GM06990 (cell line): ENCODE results near the gene PLA2G4A.

Experiments
- DNase-seq: peaks from one replicate; pipeline ENCODE4 v3.0.0-alpha.2; 2011; ENCODE audit not compliant: insufficient read length; ENCODE audit errors: extremely low read depth
- H3K27me3 ChIP-seq: replicated peaks from 2 replicates; pipeline ENCODE4 v1.6.0; 2011; ENCODE audit warnings: low read length; ENCODE audit not compliant: control insufficient read depth, insufficient read depth
- H3K36me3 ChIP-seq: 2 replicates; pipeline ENCODE4 v1.5.1; 2011; ENCODE audit warnings: low read length; ENCODE audit not compliant: control insufficient read depth, insufficient read depth
- H3K4me3 ChIP-seq: replicated peaks from 2 replicates; pipeline ENCODE4 v1.5.1; 2011; ENCODE audit warnings: low read depth, mild to moderate bottlenecking, control low read depth, low read length
- CTCF ChIP-seq: IDR thresholded peaks from 2 replicates; pipeline ENCODE4 v1.5.1; 2011; ENCODE audit warnings: low read length, control low read depth, mild to moderate bottlenecking, inconsistent platforms; ENCODE audit not compliant: insufficient read depth, poor library complexity, severe bottlenecking

The PLA2G4A gene

GRCh38 chr1:186945146-186945545 lies 116.4 kb downstream of the PLA2G4A start:
- Histone ChIP-seq H3K27me3 (no peaks in the 10 kb centered on the region), H3K4me3 (no peak overlapping the region)

GRCh38 chr1:186948535-186948934 lies 119.8 kb downstream of the PLA2G4A start:
- Histone ChIP-seq H3K36me3 (no peaks in the 10 kb centered on the region), H3K4me3 (no peak overlapping the region), H3K27me3 (no peaks in the 10 kb centered on the region)
- DNase-seq, result no peak
- TF ChIP-seq CTCF, result no peak

More at GRCh38 chr1:186945146-186945545, 116.4 kb downstream of the PLA2G4A start:
- TF ChIP-seq CTCF, result no peak
- H3K36me3 ChIP-seq, result no peaks in the 10 kb centered on the region; the same call in 1 of the 2 replicates
- DNase-seq, result no peak

- Histone ChIP-seq H3K27me3 (no peaks in the 10 kb centered on the region), H3K4me3 (no peak overlapping the region), H3K36me3 (no peaks in the 10 kb centered on the region)
- TF ChIP-seq CTCF, result no peak
- DNase-seq, result no peak
Measured at GRCh38 chr1:186949173-186949572, 120.4 kb downstream of the PLA2G4A start.

- TF ChIP-seq CTCF, result no peak
- H3K4me3 ChIP-seq, result no peak overlapping the region
Measured at GRCh38 chr1:186950547-186950946, 121.8 kb downstream of the PLA2G4A start.

GRCh38 chr1:186953876-186954275 lies 125.1 kb downstream of the PLA2G4A start:
- no peak for TF ChIP-seq CTCF
- Histone ChIP-seq H3K4me3 (no peak overlapping the region), H3K27me3 (no peaks in the 10 kb centered on the region), H3K36me3 (no peaks in the 10 kb centered on the region)
- DNase-seq, result no peak

More at GRCh38 chr1:186950547-186950946, 121.8 kb downstream of the PLA2G4A start:
- DNase-seq, result no peak
- no peaks in the 10 kb centered on the region for H3K27me3 ChIP-seq
- no peaks in the 10 kb centered on the region for H3K36me3 ChIP-seq

- no peak for DNase-seq
- Histone ChIP-seq H3K36me3 (no peaks in the 10 kb centered on the region), H3K27me3 (no peaks in the 10 kb centered on the region), H3K4me3 (no peak overlapping the region)
- TF ChIP-seq CTCF, result no peak
Measured at GRCh38 chr1:186957314-186957713, 128.6 kb downstream of the PLA2G4A start.
